NCI-H146 treated with DMSO at 0.1 percent for 48 hours (cell line): ENCODE data around the gene C3orf18.
"Not testable (repeated sequence)": the region's sequence is repeated elsewhere in the genome, so short reads cannot be mapped to it uniquely, and the experiment has no call there.

Experiments
- DNase-seq: peaks from one replicate; lab custom pipeline; 2025; ENCODE audit not compliant: unreplicated experiment; lab: John Stamatoyannopoulos, UW

Gene C3orf18

GRCh38 chr3:50525191-50525910, 42.2 kb downstream of the C3orf18 start:
- DNase-seq = no peak

GRCh38 chr3:50524746-50525145, 42.8 kb downstream of the C3orf18 start:
- DNase-seq = no peak

- peak; percentile 44 for DNase-seq
Measured at GRCh38 chr3:50523279-50523811, 44.2 kb downstream of the C3orf18 start.

- DNase-seq = no peak
Measured at GRCh38 chr3:50521572-50521971, 46.0 kb downstream of the C3orf18 start.

- DNase-seq = no peak
Measured at GRCh38 chr3:50520849-50521248, 46.7 kb downstream of the C3orf18 start.

- DNase-seq = peak; percentile 13
Measured at GRCh38 chr3:50519471-50520089, 48.0 kb downstream of the C3orf18 start.

GRCh38 chr3:50518436-50518835, 49.1 kb downstream of the C3orf18 start:
- no peak for DNase-seq

GRCh38 chr3:50517721-50518206, 49.8 kb downstream of the C3orf18 start:
- DNase-seq = no peak

GRCh38 chr3:50516440-50516871, 51.1 kb downstream of the C3orf18 start:
- no peak for DNase-seq

GRCh38 chr3:50515565-50516439, 51.7 kb downstream of the C3orf18 start:
- no peak for DNase-seq

GRCh38 chr3:50512908-50513307, 54.6 kb downstream of the C3orf18 start:
- DNase-seq = not testable (repeated sequence)

- no peak for DNase-seq
Measured at GRCh38 chr3:50512131-50512530, 55.4 kb downstream of the C3orf18 start.

- DNase-seq = no peak
Measured at GRCh38 chr3:50510325-50510724, 57.2 kb downstream of the C3orf18 start.

GRCh38 chr3:50509715-50510114, 57.8 kb downstream of the C3orf18 start:
- no peak for DNase-seq

- DNase-seq = no peak
Measured at GRCh38 chr3:50508821-50509220, 58.7 kb downstream of the C3orf18 start.
